GM12892 (cell line): ENCODE results near the gene DISP2.

ENCODE experiments used
- POLR2A ChIP-seq: IDR thresholded peaks from 2 replicates; pipeline ENCODE4 v1.6.1; 2011; ENCODE audit warnings: low read depth, low read length, control low read depth
- POLR2AphosphoS5 ChIP-seq: IDR thresholded peaks from 2 replicates; pipeline ENCODE4 v1.6.1; 2011; ENCODE audit warnings: low read depth, low read length, control low read depth
- TAF1 ChIP-seq: IDR thresholded peaks from 2 replicates; pipeline ENCODE4 v1.6.1; 2011; ENCODE audit warnings: low read depth, mild to moderate bottlenecking, control low read depth, low read length, borderline replicate concordance

DNA sequence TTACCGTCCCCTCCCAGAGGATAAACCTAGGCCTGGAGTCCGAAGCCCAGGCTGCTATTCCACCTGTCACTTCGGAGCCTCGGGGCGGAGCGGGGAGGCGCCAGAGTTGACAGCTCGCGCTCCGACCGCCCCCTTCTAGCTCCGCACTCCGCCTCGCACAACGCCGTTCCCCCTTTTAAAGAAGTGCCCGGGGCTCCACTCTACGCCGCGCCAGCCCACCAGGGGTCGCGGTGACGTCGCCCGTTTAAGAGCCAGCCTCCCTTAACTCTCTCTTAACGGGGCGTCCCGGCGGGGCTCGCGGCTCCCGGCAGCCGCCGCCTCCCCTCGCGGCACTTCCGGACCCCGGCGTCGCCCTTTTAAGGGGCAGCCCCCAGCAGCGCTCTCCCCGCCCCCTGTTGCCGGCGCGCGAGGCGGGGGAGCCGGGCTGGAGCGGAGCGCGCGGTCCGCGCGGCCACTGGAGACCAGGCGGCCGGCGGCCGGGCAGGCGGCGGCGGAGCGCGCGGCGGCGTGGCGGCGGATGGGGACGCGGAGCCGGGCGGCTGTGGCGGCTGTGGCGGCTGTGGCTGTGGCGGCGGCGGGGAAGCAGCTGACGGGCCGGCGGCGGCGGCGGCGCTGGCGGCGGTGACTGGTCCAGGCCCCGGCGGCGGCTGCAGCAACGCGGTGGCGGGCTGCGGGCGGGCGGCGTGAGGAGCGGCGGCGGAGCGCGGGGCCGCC lies 34.6 kb upstream of the DISP2 start, which contains the start of gene INAFM2:
- TF ChIP-seq POLR2A (peak; percentile 30; the same call in 1 of the 2 replicates), TAF1 (no peak), POLR2AphosphoS5 (no peak)
